ENCODE measurements around the gene KRTAP4-9.
"Not testable (repeated sequence)": the region's sequence is repeated elsewhere in the genome, so short reads cannot be mapped to it uniquely, and the experiment has no call there.

GRCh38 chr17:41099682-41100480 lies 5.3 kb upstream of the KRTAP4-9 start:
- TF ChIP-seq CTCF, EZH2phosphoT487, EZH2 (IDR thresholded peaks at IDR 0.05): not testable (repeated sequence)
